SK-N-MC (cell line): ENCODE data around the gene FMO3.
A peak's percentile ranks its signal among the peaks of the same experiment; 100 is the strongest.

Source experiments
- DNase-seq: peaks from one replicate; pipeline ENCODE4 v3.0.0-alpha.2; 2011; ENCODE audit warnings: low read depth, low spot score
- H3K27ac ChIP-seq: fragments of 200-600 bp; sonication (generic); 2 replicates; pipeline ENCODE4 v1.5.1; 2016; ENCODE audit warnings: mixed run types
- H3K36me3 ChIP-seq: fragments of 200-600 bp; sonication (generic); 2 replicates; pipeline ENCODE4 v1.6.1; 2017; ENCODE audit warnings: antibody characterized with exemption, low read length, mixed read lengths; ENCODE audit not compliant: insufficient read depth
- H3K4me3 ChIP-seq: fragments of 200-600 bp; sonication (generic); 2 replicates; pipeline ENCODE4 v1.5.1; 2016
- H3K9ac ChIP-seq: fragments of 200-600 bp; sonication (generic); 2 replicates; pipeline ENCODE4 v1.8.0; 2017; ENCODE audit warnings: mixed run types, mixed read lengths; ENCODE audit not compliant: insufficient read length
- H3K9me3 ChIP-seq: fragments of 200-600 bp; sonication (generic); 2 replicates; pipeline ENCODE4 v1.6.1; 2017; ENCODE audit warnings: low read depth, mild to moderate bottlenecking, antibody characterized with exemption, low read length, moderate library complexity, mixed read lengths
- EZH2 ChIP-seq: fragments of 200-600 bp; sonication (generic); IDR thresholded peaks from one replicate; pipeline ENCODE4 v1.6.1; 2017; ENCODE audit warnings: antibody characterized with exemption
- FOXP2 ChIP-seq: optimal IDR thresholded peaks from 2 replicates; pipeline ENCODE3; 2011; ENCODE audit warnings: mild to moderate bottlenecking, moderate library complexity; ENCODE audit not compliant: insufficient read depth; ENCODE audit errors: extremely low read length, control extremely low read depth
- POLR2AphosphoS5 ChIP-seq: IDR thresholded peaks from 2 replicates; pipeline ENCODE4 v1.6.1; 2012; ENCODE audit warnings: mild to moderate bottlenecking, low read depth, low read length, borderline replicate concordance

The FMO3 gene

GRCh38 chr1:171109966-171110365 lies 19.3 kb downstream of the FMO3 start:
- no peak overlapping the region for H3K27ac ChIP-seq
- no peaks in the 10 kb centered on the region for H3K9me3 ChIP-seq
- H3K9ac ChIP-seq: no peak overlapping the region
- H3K36me3 ChIP-seq: no peaks in the 10 kb centered on the region
- no peak overlapping the region for H3K4me3 ChIP-seq
- no peak for TF ChIP-seq EZH2
- no peak for TF ChIP-seq POLR2AphosphoS5
- TF ChIP-seq FOXP2: no peak
- DNase-seq: no peak

GRCh38 chr1:171110621-171111326 lies 20.1 kb downstream of the FMO3 start:
- H3K9ac ChIP-seq: no peak overlapping the region
- no peaks in the 10 kb centered on the region for H3K36me3 ChIP-seq
- H3K27ac ChIP-seq: no peak overlapping the region
- no peak overlapping the region for H3K4me3 ChIP-seq
- peak; percentile 12 for DNase-seq
- no peak for TF ChIP-seq FOXP2
- TF ChIP-seq POLR2AphosphoS5: no peak
- no peak for TF ChIP-seq EZH2
- H3K9me3 ChIP-seq: no peaks in the 10 kb centered on the region

- H3K27ac ChIP-seq: no peak overlapping the region
- H3K9ac ChIP-seq: no peak overlapping the region
- no peak overlapping the region for H3K4me3 ChIP-seq
- no peaks in the 10 kb centered on the region for H3K36me3 ChIP-seq
- no peak for DNase-seq
- no peaks in the 10 kb centered on the region for H3K9me3 ChIP-seq
- TF ChIP-seq POLR2AphosphoS5 (no peak), EZH2 (no peak), FOXP2 (no peak)
These were observed 21.4 kb downstream of the FMO3 start for GRCh38 chr1:171112119-171112518.

- Histone ChIP-seq H3K9me3 (no peaks in the 10 kb centered on the region), H3K36me3 (no peaks in the 10 kb centered on the region), H3K4me3 (no peak overlapping the region), H3K27ac (no peak overlapping the region), H3K9ac (no peak overlapping the region)
- no peak for DNase-seq
- TF ChIP-seq FOXP2 (no peak), POLR2AphosphoS5 (no peak), EZH2 (no peak)
These were observed 22.7 kb downstream of the FMO3 start for GRCh38 chr1:171113382-171113781.

- Histone ChIP-seq H3K36me3 (no peaks in the 10 kb centered on the region), H3K27ac (no peak overlapping the region), H3K9me3 (no peaks in the 10 kb centered on the region), H3K9ac (no peak overlapping the region), H3K4me3 (no peak overlapping the region)
- DNase-seq: no peak
- TF ChIP-seq POLR2AphosphoS5 (no peak), EZH2 (no peak), FOXP2 (no peak)
These were observed 24.7 kb downstream of the FMO3 start for GRCh38 chr1:171115280-171115897.

- H3K36me3 ChIP-seq: no peaks in the 10 kb centered on the region
- no peak for TF ChIP-seq POLR2AphosphoS5
- no peak for TF ChIP-seq EZH2
- TF ChIP-seq FOXP2: no peak
- no peak for DNase-seq
- no peak overlapping the region for H3K27ac ChIP-seq
- H3K4me3 ChIP-seq: no peak overlapping the region
- H3K9ac ChIP-seq: no peak overlapping the region
- no peaks in the 10 kb centered on the region for H3K9me3 ChIP-seq
These were observed 26.0 kb downstream of the FMO3 start for GRCh38 chr1:171116676-171117075.

- no peak for TF ChIP-seq FOXP2
- no peak for TF ChIP-seq POLR2AphosphoS5
- TF ChIP-seq EZH2: no peak
- Histone ChIP-seq H3K9me3 (no peaks in the 10 kb centered on the region), H3K27ac (no peak overlapping the region), H3K36me3 (no peaks in the 10 kb centered on the region), H3K9ac (no peak overlapping the region), H3K4me3 (no peak overlapping the region)
- DNase-seq: no peak
These were observed 26.4 kb downstream of the FMO3 start for GRCh38 chr1:171117085-171117484.

GRCh38 chr1:171119648-171120047 lies 28.9 kb downstream of the FMO3 start:
- Histone ChIP-seq H3K9ac (no peak overlapping the region), H3K4me3 (no peak overlapping the region), H3K27ac (no peak overlapping the region), H3K9me3 (no peaks in the 10 kb centered on the region), H3K36me3 (no peaks in the 10 kb centered on the region)
- TF ChIP-seq FOXP2: no peak
- TF ChIP-seq POLR2AphosphoS5: no peak
- TF ChIP-seq EZH2: no peak
- no peak for DNase-seq
